Stimulated activated naive CD8-positive, alpha-beta T cell treated with anti-CD3 and anti-CD28 coated beads, Interleukin-15, amount 100 ng/mL, for 72 hours (primary cell): Measurements from ENCODE around the gene METAP1D.

Source experiments
- ATAC-seq: fragments of 150-1000 bp; cut with Tn5 transposase; 2 replicates; pipeline ENCODE4 v1.10.0; 2021; ENCODE audit warnings: mild to moderate bottlenecking, moderate library complexity
- DNase-seq, 2 donors: peaks; one replicate each; pipeline ENCODE4 v3.0.0; 2021 to 2022
- H3K27ac Mint-ChIP-seq, 2 donors: one replicate each; pipeline ENCODE4 v1.8.0; 2022; ENCODE audit warnings: mild to moderate bottlenecking in 2 of 2, mixed read lengths in 2 of 2, moderate library complexity in 2 of 2
- H3K27me3 Mint-ChIP-seq: one replicate; pipeline ENCODE4 v1.8.0; 2022; ENCODE audit warnings: mixed read lengths
- H3K4me1 Mint-ChIP-seq: one replicate; pipeline ENCODE4 v1.8.0; 2022; ENCODE audit warnings: mild to moderate bottlenecking, mixed read lengths
- H3K4me3 Mint-ChIP-seq, 2 donors: one replicate each; pipeline ENCODE4 v1.8.0; 2022; ENCODE audit warnings: mild to moderate bottlenecking in 2 of 2, mixed read lengths in 2 of 2, moderate library complexity in 1 of 2
- H3K9me3 Mint-ChIP-seq, 2 donors: one replicate each; pipeline ENCODE4 v1.8.0; 2022; ENCODE audit warnings: mixed read lengths in 2 of 2

Gene METAP1D

GRCh38 chr2:172021074-172021931, 21.6 kb downstream of the METAP1D start:
- peaks cover 12% of the 10 kb centered on the region for H3K4me1 Mint-ChIP-seq

GRCh38 chr2:172021955-172022354, 22.2 kb downstream of the METAP1D start:
- no peak for ATAC-seq
- H3K9me3 Mint-ChIP-seq, result no peaks in the 10 kb centered on the region
- no peaks in the 10 kb centered on the region for H3K27me3 Mint-ChIP-seq
- H3K27ac Mint-ChIP-seq, result no peak overlapping the region
- no peak for DNase-seq
- H3K4me3 Mint-ChIP-seq, result no peak overlapping the region
- H3K4me1 Mint-ChIP-seq, result peaks cover 13% of the 10 kb centered on the region

More at GRCh38 chr2:172021074-172021931, 21.6 kb downstream of the METAP1D start:
- H3K27me3 Mint-ChIP-seq, result no peaks in the 10 kb centered on the region
- no peak overlapping the region for H3K4me3 Mint-ChIP-seq
- H3K27ac Mint-ChIP-seq, result no peak overlapping the region
- DNase-seq (no peak), ATAC-seq (no peak)
- H3K9me3 Mint-ChIP-seq, result no peaks in the 10 kb centered on the region

- ATAC-seq, result no peak
- H3K4me1 Mint-ChIP-seq, result no peaks in the 10 kb centered on the region
Measured at GRCh38 chr2:172031536-172031935, 31.8 kb downstream of the METAP1D start.

GRCh38 chr2:172038121-172038520, 38.4 kb downstream of the METAP1D start:
- Mint-ChIP-seq H3K9me3 (no peaks in the 10 kb centered on the region), H3K4me1 (no peaks in the 10 kb centered on the region), H3K27me3 (no peaks in the 10 kb centered on the region), H3K27ac (no peak overlapping the region), H3K4me3 (no peak overlapping the region)
- no peak for DNase-seq
- no peak for ATAC-seq

More at GRCh38 chr2:172031536-172031935, 31.8 kb downstream of the METAP1D start:
- DNase-seq, result no peak
- Mint-ChIP-seq H3K27me3 (no peaks in the 10 kb centered on the region), H3K4me3 (no peak overlapping the region), H3K9me3 (no peaks in the 10 kb centered on the region), H3K27ac (no peak overlapping the region)

- no peak overlapping the region for H3K27ac Mint-ChIP-seq
- no peak overlapping the region for H3K4me3 Mint-ChIP-seq
- no peak for DNase-seq
- ATAC-seq, result no peak
- H3K27me3 Mint-ChIP-seq, result no peaks in the 10 kb centered on the region
- no peaks in the 10 kb centered on the region for H3K9me3 Mint-ChIP-seq
- no peaks in the 10 kb centered on the region for H3K4me1 Mint-ChIP-seq
Measured at GRCh38 chr2:172038604-172039003, 38.9 kb downstream of the METAP1D start.

- no peak for ATAC-seq
- H3K4me1 Mint-ChIP-seq, result no peaks in the 10 kb centered on the region
- no peak for DNase-seq
- no peak overlapping the region for H3K4me3 Mint-ChIP-seq
- no peaks in the 10 kb centered on the region for H3K9me3 Mint-ChIP-seq
- no peak overlapping the region for H3K27ac Mint-ChIP-seq
- H3K27me3 Mint-ChIP-seq, result no peaks in the 10 kb centered on the region
Measured at GRCh38 chr2:172039011-172039704, 39.4 kb downstream of the METAP1D start.

GRCh38 chr2:172040311-172040710, 40.6 kb downstream of the METAP1D start:
- no peak for ATAC-seq
- no peaks in the 10 kb centered on the region for H3K4me1 Mint-ChIP-seq

GRCh38 chr2:172046080-172046678, 46.4 kb downstream of the METAP1D start:
- Mint-ChIP-seq H3K4me3 (no peak overlapping the region), H3K4me1 (peaks cover 5% of the 10 kb centered on the region), H3K9me3 (no peaks in the 10 kb centered on the region), H3K27ac (peak overlapping the region in 1 of 2 donors; percentile 92), H3K27me3 (no peaks in the 10 kb centered on the region)
- DNase-seq (no peak), ATAC-seq (peak; percentile 46)

More at GRCh38 chr2:172040311-172040710, 40.6 kb downstream of the METAP1D start:
- Mint-ChIP-seq H3K27me3 (no peaks in the 10 kb centered on the region), H3K9me3 (no peaks in the 10 kb centered on the region), H3K27ac (peak overlapping the region in 1 of 2 donors; percentile 46), H3K4me3 (no peak overlapping the region)
- DNase-seq, result no peak

- Mint-ChIP-seq H3K27ac (no peak overlapping the region), H3K9me3 (no peaks in the 10 kb centered on the region), H3K4me3 (no peak overlapping the region), H3K4me1 (peaks cover 5% of the 10 kb centered on the region), H3K27me3 (no peaks in the 10 kb centered on the region)
- ATAC-seq (no peak), DNase-seq (no peak)
Measured at GRCh38 chr2:172046866-172047565, 47.3 kb downstream of the METAP1D start.

GRCh38 chr2:172047566-172048507, 48.1 kb downstream of the METAP1D start:
- DNase-seq, result no peak
- no peaks in the 10 kb centered on the region for H3K9me3 Mint-ChIP-seq
- no peak for ATAC-seq
- H3K27ac Mint-ChIP-seq, result no peak overlapping the region
- H3K27me3 Mint-ChIP-seq, result no peaks in the 10 kb centered on the region
- H3K4me3 Mint-ChIP-seq, result no peak overlapping the region
- H3K4me1 Mint-ChIP-seq, result peaks cover 5% of the 10 kb centered on the region

- Mint-ChIP-seq H3K27me3 (no peaks in the 10 kb centered on the region), H3K27ac (no peak overlapping the region), H3K4me1 (peaks cover 5% of the 10 kb centered on the region), H3K4me3 (no peak overlapping the region), H3K9me3 (no peaks in the 10 kb centered on the region)
- DNase-seq (no peak), ATAC-seq (no peak)
Measured at GRCh38 chr2:172048508-172049503, 49.1 kb downstream of the METAP1D start.

GRCh38 chr2:172049567-172050120, 49.9 kb downstream of the METAP1D start:
- Mint-ChIP-seq H3K27me3 (no peaks in the 10 kb centered on the region), H3K9me3 (no peaks in the 10 kb centered on the region)
- no peak for DNase-seq

GRCh38 chr2:172050479-172051125, 50.8 kb downstream of the METAP1D start:
- H3K4me1 Mint-ChIP-seq, result peaks cover 5% of the 10 kb centered on the region
- DNase-seq (no peak), ATAC-seq (no peak)
- no peak overlapping the region for H3K4me3 Mint-ChIP-seq
- H3K27ac Mint-ChIP-seq, result no peak overlapping the region
- H3K9me3 Mint-ChIP-seq, result no peaks in the 10 kb centered on the region
- no peaks in the 10 kb centered on the region for H3K27me3 Mint-ChIP-seq

More at GRCh38 chr2:172049567-172050120, 49.9 kb downstream of the METAP1D start:
- H3K4me1 Mint-ChIP-seq, result peaks cover 5% of the 10 kb centered on the region
- H3K27ac Mint-ChIP-seq, result no peak overlapping the region
- ATAC-seq, result no peak
- no peak overlapping the region for H3K4me3 Mint-ChIP-seq
